Hepatocyte (in vitro differentiated cells): Measurements from ENCODE around the gene HLA-DPB1.

Source experiments
- EZH2 ChIP-seq: fragments of 200-600 bp; sonication (generic); IDR thresholded peaks from 2 replicates; pipeline ENCODE4 v1.6.1; 2016; ENCODE audit warnings: antibody characterized with exemption, mild to moderate bottlenecking, borderline replicate concordance
- TF ChIP-seq, protein P1 (sequence below): fragments of 200-600 bp; sonication (generic); IDR thresholded peaks from 2 replicates; pipeline ENCODE4 v1.5.1; 2016; ENCODE audit warnings: antibody characterized with exemption, mild to moderate bottlenecking; ENCODE audit not compliant: poor library complexity

DNA sequence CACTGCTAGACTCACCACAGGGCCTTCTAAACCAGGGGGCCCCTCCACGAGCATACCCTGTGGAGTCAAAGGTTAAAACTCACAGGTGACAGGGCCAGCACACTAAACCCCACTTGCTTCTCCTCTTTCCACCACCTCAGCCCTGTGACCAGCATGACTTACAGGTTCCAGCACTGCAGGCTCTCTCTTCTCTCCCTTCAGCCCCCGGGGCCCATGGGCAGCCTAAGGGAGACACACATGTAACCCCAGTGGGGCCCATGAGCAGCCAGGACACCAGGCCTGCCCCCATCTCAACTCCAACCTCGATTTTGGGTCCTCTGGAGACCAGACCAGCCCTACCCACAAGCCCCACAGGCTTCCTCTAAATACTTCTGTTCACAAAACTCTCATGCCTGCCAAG lies 28.0 kb downstream of the HLA-DPB1 start:
- TF ChIP-seq, protein P1, sequence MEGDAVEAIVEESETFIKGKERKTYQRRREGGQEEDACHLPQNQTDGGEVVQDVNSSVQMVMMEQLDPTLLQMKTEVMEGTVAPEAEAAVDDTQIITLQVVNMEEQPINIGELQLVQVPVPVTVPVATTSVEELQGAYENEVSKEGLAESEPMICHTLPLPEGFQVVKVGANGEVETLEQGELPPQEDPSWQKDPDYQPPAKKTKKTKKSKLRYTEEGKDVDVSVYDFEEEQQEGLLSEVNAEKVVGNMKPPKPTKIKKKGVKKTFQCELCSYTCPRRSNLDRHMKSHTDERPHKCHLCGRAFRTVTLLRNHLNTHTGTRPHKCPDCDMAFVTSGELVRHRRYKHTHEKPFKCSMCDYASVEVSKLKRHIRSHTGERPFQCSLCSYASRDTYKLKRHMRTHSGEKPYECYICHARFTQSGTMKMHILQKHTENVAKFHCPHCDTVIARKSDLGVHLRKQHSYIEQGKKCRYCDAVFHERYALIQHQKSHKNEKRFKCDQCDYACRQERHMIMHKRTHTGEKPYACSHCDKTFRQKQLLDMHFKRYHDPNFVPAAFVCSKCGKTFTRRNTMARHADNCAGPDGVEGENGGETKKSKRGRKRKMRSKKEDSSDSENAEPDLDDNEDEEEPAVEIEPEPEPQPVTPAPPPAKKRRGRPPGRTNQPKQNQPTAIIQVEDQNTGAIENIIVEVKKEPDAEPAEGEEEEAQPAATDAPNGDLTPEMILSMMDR, result no peak
- TF ChIP-seq EZH2, result no peak
